ENCODE measurements around the gene COL23A1.

DNA sequence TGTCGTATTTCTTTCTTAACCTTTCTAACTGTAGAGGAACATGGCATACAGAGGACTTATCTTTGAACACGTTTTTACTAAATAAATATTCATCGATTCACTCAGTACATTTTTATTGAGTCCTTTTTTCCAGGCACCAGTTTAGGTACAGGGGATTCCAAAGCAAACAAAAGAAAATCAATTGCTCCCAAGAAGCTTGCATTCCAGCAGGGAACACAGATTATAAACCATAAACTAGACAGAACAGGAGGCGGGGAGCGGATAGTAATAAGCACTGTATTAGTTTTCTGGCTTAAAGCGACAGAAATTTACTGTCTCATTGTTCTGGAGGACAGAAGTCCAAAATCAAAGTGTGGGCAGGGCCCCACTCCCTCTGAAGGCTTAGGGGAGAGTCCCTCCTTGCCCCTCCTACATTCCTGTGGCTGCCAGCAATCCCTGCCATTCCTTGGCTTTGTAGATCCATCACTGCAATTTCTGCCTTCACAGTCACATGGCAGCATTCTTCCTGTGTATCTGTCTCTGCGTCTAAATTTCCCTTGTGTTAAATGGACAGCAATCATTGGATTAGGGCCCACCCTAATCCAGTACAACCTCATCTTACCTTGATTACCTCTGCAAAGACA lies 115.5 kb downstream of the COL23A1 start:
- TF ChIP-seq EHMT2 (IDR thresholded peaks at IDR 0.05; ENCODE audit: low read depth) = no peak
- no peak for TF ChIP-seq POLR2A (IDR thresholded peaks at IDR 0.05; ENCODE audit: low read length)
- no peak for TF ChIP-seq CTCF (IDR thresholded peaks at IDR 0.05)
- TF ChIP-seq NR3C1 (IDR thresholded peaks at IDR 0.05) = no peak
- no peak for TF ChIP-seq ZC3H11A (IDR thresholded peaks at IDR 0.05)
- TF ChIP-seq RNF2 (IDR thresholded peaks at IDR 0.05; ENCODE audit: borderline replicate concordance, low read depth) = no peak
- no peak for TF ChIP-seq HES2 (IDR thresholded peaks at IDR 0.05)
- no peak for TF ChIP-seq ZFP36 (IDR thresholded peaks at IDR 0.05; ENCODE audit: borderline replicate concordance, partially characterized antibody)
- TF ChIP-seq JUN (IDR thresholded peaks at IDR 0.05) = no peak
- TF ChIP-seq RFX5 (IDR thresholded peaks at IDR 0.05) = no peak
- TF ChIP-seq HDAC2 (IDR thresholded peaks at IDR 0.05) = no peak

Measured in A549 (cell line).